ENCODE results near the gene ZNF451.
"Not testable (repeated sequence)": the region's sequence is repeated elsewhere in the genome, so short reads cannot be mapped to it uniquely, and the experiment has no call there.

The ZNF451 gene

GRCh38 chr6:57089687-57090457 is at the start of gene ZNF451:
ZNF451 (plus strand) TSS chr6:57090188; CDS start chr6:57090254, 66 bp downstream.
- DNase-seq (ENCODE audit: low spot score), result peak; percentile 94

- not testable (repeated sequence) for DNase-seq (ENCODE audit: low spot score)
Observed at GRCh38 chr6:57044061-57044460, 45.9 kb upstream of the ZNF451 start.

- no peak for DNase-seq (ENCODE audit: low spot score)
Observed at GRCh38 chr6:57044568-57044967, 45.4 kb upstream of the ZNF451 start.

GRCh38 chr6:57046332-57047256 is 43.4 kb upstream of the ZNF451 start, which contains the start of gene KIAA1586:
KIAA1586 (plus strand) TSS chr6:57046693; CDS start chr6:57046756, 63 bp downstream.
- DNase-seq (ENCODE audit: low spot score), result peak; percentile 87

GRCh38 chr6:57047257-57047585 is 42.8 kb upstream of the ZNF451 start:
- not testable (repeated sequence) for DNase-seq (ENCODE audit: low spot score)

- DNase-seq (ENCODE audit: low spot score), result not testable (repeated sequence)
Observed at GRCh38 chr6:57047859-57048258, 42.1 kb upstream of the ZNF451 start.

GRCh38 chr6:57048577-57048976 is 41.4 kb upstream of the ZNF451 start:
- no peak for DNase-seq (ENCODE audit: low spot score)

GRCh38 chr6:57063847-57064246 is 26.1 kb upstream of the ZNF451 start:
- no peak for DNase-seq (ENCODE audit: low spot score)

GRCh38 chr6:57064809-57065208 is 25.2 kb upstream of the ZNF451 start:
- DNase-seq (ENCODE audit: low spot score), result no peak

- no peak for DNase-seq (ENCODE audit: low spot score)
Observed at GRCh38 chr6:57068061-57068460, 21.9 kb upstream of the ZNF451 start.

- DNase-seq (ENCODE audit: low spot score), result no peak
Observed at GRCh38 chr6:57069228-57069627, 20.8 kb upstream of the ZNF451 start.

- DNase-seq (ENCODE audit: low spot score), result peak; percentile 9
Observed at GRCh38 chr6:57069920-57070331, 20.1 kb upstream of the ZNF451 start.

GRCh38 chr6:57072108-57072507 is 17.9 kb upstream of the ZNF451 start:
- no peak for DNase-seq (ENCODE audit: low spot score)

- DNase-seq (ENCODE audit: low spot score), result no peak
Observed at GRCh38 chr6:57074383-57074782, 15.6 kb upstream of the ZNF451 start.

GRCh38 chr6:57075092-57075491 is 14.9 kb upstream of the ZNF451 start:
- DNase-seq (ENCODE audit: low spot score), result no peak

GRCh38 chr6:57078531-57079207 is 11.3 kb upstream of the ZNF451 start:
- DNase-seq (ENCODE audit: low spot score), result no peak

- DNase-seq (ENCODE audit: low spot score), result no peak
Observed at GRCh38 chr6:57085471-57085870, 4.5 kb upstream of the ZNF451 start.

GRCh38 chr6:57086843-57087242 is 3.1 kb upstream of the ZNF451 start:
- DNase-seq (ENCODE audit: low spot score), result no peak

GRCh38 chr6:57087916-57088315 is 2.1 kb upstream of the ZNF451 start:
- DNase-seq (ENCODE audit: low spot score), result no peak

- DNase-seq (ENCODE audit: low spot score), result peak; percentile 7
Observed at GRCh38 chr6:57089265-57089664, 723 bp upstream of the ZNF451 start.

GRCh38 chr6:57090458-57091067 is 575 bp downstream of the ZNF451 start:
- not testable (repeated sequence) for DNase-seq (ENCODE audit: low spot score)

GRCh38 chr6:57091375-57091774 is 1.4 kb downstream of the ZNF451 start:
- not testable (repeated sequence) for DNase-seq (ENCODE audit: low spot score)

All from iPS-NIHi11 (cell line).